ENCODE measurements around the gene KIT.

KIT gene

GRCh38 chr4:54750341-54750740 is 92.6 kb downstream of the KIT start:
- DNase-seq = no peak

DNA sequence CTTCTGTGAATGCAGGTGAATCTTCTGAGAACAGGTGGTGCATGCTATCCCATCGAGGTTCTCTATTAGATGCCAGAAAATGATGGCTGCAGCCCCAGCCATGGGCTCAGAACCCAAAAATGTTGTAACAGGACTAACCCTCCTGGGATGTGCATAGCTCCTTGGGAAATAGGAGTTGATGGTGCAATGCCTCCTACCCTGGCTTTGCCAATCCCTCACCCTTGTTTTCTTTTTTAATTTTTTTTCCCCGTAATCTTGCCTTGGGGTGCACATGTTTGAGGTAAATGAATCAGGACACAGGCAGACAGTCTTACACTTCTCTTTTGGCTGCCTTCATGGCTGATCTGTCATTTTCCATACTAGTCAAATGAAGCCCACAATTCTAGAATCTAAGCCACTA is 96.6 kb downstream of the KIT start:
- no peak for DNase-seq

DNA sequence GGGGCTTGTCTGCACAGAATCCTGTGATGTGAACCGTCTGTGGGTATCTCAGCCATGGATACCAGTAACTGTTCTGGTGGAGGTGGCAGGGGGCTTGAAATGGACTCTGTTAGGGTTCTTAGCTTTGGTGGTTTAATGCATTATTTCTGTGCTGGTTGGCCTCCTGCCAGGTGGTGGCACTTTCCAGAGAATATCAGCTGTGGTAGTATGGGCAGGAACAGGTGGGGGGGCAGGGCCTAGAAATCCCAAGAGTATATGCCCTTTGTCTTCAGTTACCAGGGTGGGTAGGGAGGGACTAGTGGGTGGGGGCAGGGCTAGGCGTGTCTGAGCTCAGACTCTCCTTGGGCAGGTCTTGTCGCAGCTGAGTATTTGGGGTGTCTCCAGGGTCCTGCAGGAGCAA is 106.7 kb downstream of the KIT start:
- DNase-seq = no peak

DNA sequence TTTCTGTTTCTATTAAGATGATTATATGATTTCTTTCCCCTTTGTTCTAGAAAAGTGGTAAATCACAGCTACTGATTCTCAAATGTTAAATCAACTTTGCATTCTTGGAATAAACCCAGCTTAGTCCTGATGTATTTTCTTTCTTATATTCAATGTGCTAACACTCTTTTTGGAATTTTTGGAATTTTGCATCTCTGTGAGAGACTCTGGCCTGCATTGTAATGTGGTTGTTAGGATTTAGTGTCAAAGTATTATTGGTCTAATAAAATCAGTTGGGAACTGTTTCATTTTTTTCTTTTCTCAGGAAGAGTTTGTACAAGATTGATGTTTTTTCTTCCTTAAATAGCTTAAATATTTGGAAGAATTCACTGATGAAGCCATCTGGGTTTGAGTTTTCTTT is 109.6 kb downstream of the KIT start:
- DNase-seq = no peak

- DNase-seq = no peak
Measured at GRCh38 chr4:54773022-54773421, 115.3 kb downstream of the KIT start.

- no peak for DNase-seq
Measured at GRCh38 chr4:54779036-54779435, 121.3 kb downstream of the KIT start.

GRCh38 chr4:54779476-54780148 is 121.9 kb downstream of the KIT start:
- no peak for DNase-seq

GRCh38 chr4:54780149-54780495 is 122.4 kb downstream of the KIT start:
- no peak for DNase-seq

GRCh38 chr4:54781756-54782155 is 124.0 kb downstream of the KIT start:
- no peak for DNase-seq

- no peak for DNase-seq
Measured at GRCh38 chr4:54783402-54784110, 125.8 kb downstream of the KIT start.

GRCh38 chr4:54784161-54784671 is 126.5 kb downstream of the KIT start:
- no peak for DNase-seq
